Activated T-cell treated with anti-CD3 and anti-CD28 coated beads, Interleukin-2, amount 50 U/mL, for 4 hours (primary cell): ENCODE measurements around the gene KANK2. TPM values are rescaled to one million over a fixed set of nuclear protein-coding genes. Genes with fewer than 3 reads are reported as not detected.
"Not testable (repeated sequence)": the region's sequence is repeated elsewhere in the genome, so short reads cannot be mapped to it uniquely, and the experiment has no call there.

Source experiments
- ATAC-seq, 2 donors: fragments of 200-7000 bp; cut with Tn5 transposase; one replicate each; pipeline ENCODE4 v1.10.0; 2021
- DNase-seq: peaks from one replicate; pipeline ENCODE4 v3.0.0-alpha.2; 2020
- H3K27me3 Mint-ChIP-seq: one replicate; pipeline ENCODE4 v1.8.0; 2021; ENCODE audit warnings: low read depth, mixed read lengths
- H3K36me3 Mint-ChIP-seq: one replicate; pipeline ENCODE4 v1.8.0; 2022; ENCODE audit warnings: mixed read lengths; ENCODE audit not compliant: insufficient read depth
- H3K4me1 Mint-ChIP-seq: one replicate; pipeline ENCODE4 v1.8.0; 2021; ENCODE audit warnings: low read depth, mixed read lengths
- H3K4me3 Mint-ChIP-seq: one replicate; pipeline ENCODE4 v1.8.0; 2021; ENCODE audit warnings: mild to moderate bottlenecking, moderate library complexity, mixed read lengths
- H3K9me3 Mint-ChIP-seq: one replicate; pipeline ENCODE4 v1.8.0; 2021; ENCODE audit warnings: mixed read lengths
- total RNA-seq, 3 donors: library from RNA; stranded (reverse); gene quantifications; one replicate each; pipeline ENCODE4 v1.2.1, GENCODE V29; 2021

The KANK2 gene
- total RNA-seq, 3 donors from 2014 or later = 0.58 to 0.96 (median 0.92) TPM

- ATAC-seq (no peak), DNase-seq (no peak)
- Mint-ChIP-seq H3K27me3 (peaks cover 2% of the 10 kb centered on the region), H3K4me1 (peaks cover 8% of the 10 kb centered on the region), H3K4me3 (no peak overlapping the region), H3K9me3 (no peaks in the 10 kb centered on the region), H3K36me3 (no peaks in the 10 kb centered on the region)
Measured at GRCh38 chr19:11179716-11180297, 17.5 kb downstream of the KANK2 start.

- H3K4me3 Mint-ChIP-seq, H3K36me3 Mint-ChIP-seq, DNase-seq, H3K27me3 Mint-ChIP-seq, H3K4me1 Mint-ChIP-seq, ATAC-seq, H3K9me3 Mint-ChIP-seq: not testable (repeated sequence)
Measured at GRCh38 chr19:11179145-11179465, 18.2 kb downstream of the KANK2 start.

- no peaks in the 10 kb centered on the region for H3K36me3 Mint-ChIP-seq
- H3K4me1 Mint-ChIP-seq = peaks cover 8% of the 10 kb centered on the region
- H3K27me3 Mint-ChIP-seq = peaks cover 2% of the 10 kb centered on the region
- no peak for DNase-seq
- no peaks in the 10 kb centered on the region for H3K9me3 Mint-ChIP-seq
- ATAC-seq = no peak
- no peak overlapping the region for H3K4me3 Mint-ChIP-seq
Measured at GRCh38 chr19:11177592-11177991, 19.8 kb downstream of the KANK2 start.

- H3K27me3 Mint-ChIP-seq = peaks cover 2% of the 10 kb centered on the region
- peaks cover 8% of the 10 kb centered on the region for H3K4me1 Mint-ChIP-seq
- no peaks in the 10 kb centered on the region for H3K36me3 Mint-ChIP-seq
- H3K4me3 Mint-ChIP-seq = no peak overlapping the region
- no peaks in the 10 kb centered on the region for H3K9me3 Mint-ChIP-seq
- ATAC-seq = no peak
- DNase-seq = no peak
Measured at GRCh38 chr19:11176466-11177193, 20.7 kb downstream of the KANK2 start.

GRCh38 chr19:11175920-11176319 lies 21.4 kb downstream of the KANK2 start:
- H3K4me1 Mint-ChIP-seq = peaks cover 8% of the 10 kb centered on the region
- DNase-seq = no peak

GRCh38 chr19:11174336-11174735 lies 23.0 kb downstream of the KANK2 start:
- no peak for DNase-seq
- Mint-ChIP-seq H3K4me3 (no peak overlapping the region), H3K27me3 (peaks cover 2% of the 10 kb centered on the region), H3K36me3 (no peaks in the 10 kb centered on the region), H3K4me1 (no peaks in the 10 kb centered on the region), H3K9me3 (no peaks in the 10 kb centered on the region)
- no peak for ATAC-seq

More at GRCh38 chr19:11175920-11176319, 21.4 kb downstream of the KANK2 start:
- Mint-ChIP-seq H3K27me3 (peaks cover 2% of the 10 kb centered on the region), H3K4me3 (no peak overlapping the region), H3K9me3 (no peaks in the 10 kb centered on the region), H3K36me3 (no peaks in the 10 kb centered on the region)
- no peak for ATAC-seq

GRCh38 chr19:11173516-11174155 lies 23.7 kb downstream of the KANK2 start:
- Mint-ChIP-seq H3K27me3 (peaks cover 2% of the 10 kb centered on the region), H3K36me3 (no peaks in the 10 kb centered on the region), H3K9me3 (no peaks in the 10 kb centered on the region), H3K4me1 (no peaks in the 10 kb centered on the region), H3K4me3 (no peak overlapping the region)
- ATAC-seq = no peak
- DNase-seq = no peak

- Mint-ChIP-seq H3K4me1 (no peaks in the 10 kb centered on the region), H3K9me3 (no peaks in the 10 kb centered on the region), H3K36me3 (no peaks in the 10 kb centered on the region), H3K4me3 (no peak overlapping the region), H3K27me3 (no peaks in the 10 kb centered on the region)
- DNase-seq (no peak), ATAC-seq (no peak)
Measured at GRCh38 chr19:11172576-11172975, 24.8 kb downstream of the KANK2 start.

GRCh38 chr19:11171144-11171543 lies 26.2 kb downstream of the KANK2 start:
- ATAC-seq (no peak), DNase-seq (no peak)
- no peaks in the 10 kb centered on the region for H3K4me1 Mint-ChIP-seq
- H3K27me3 Mint-ChIP-seq = no peaks in the 10 kb centered on the region
- H3K36me3 Mint-ChIP-seq = no peaks in the 10 kb centered on the region
- H3K4me3 Mint-ChIP-seq = no peak overlapping the region
- H3K9me3 Mint-ChIP-seq = no peaks in the 10 kb centered on the region

GRCh38 chr19:11169896-11170678 lies 27.3 kb downstream of the KANK2 start:
- ATAC-seq (no peak), DNase-seq (no peak)
- H3K27me3 Mint-ChIP-seq = no peaks in the 10 kb centered on the region
- no peaks in the 10 kb centered on the region for H3K36me3 Mint-ChIP-seq
- H3K4me3 Mint-ChIP-seq = no peak overlapping the region
- no peaks in the 10 kb centered on the region for H3K4me1 Mint-ChIP-seq
- H3K9me3 Mint-ChIP-seq = no peaks in the 10 kb centered on the region

GRCh38 chr19:11168568-11168967 lies 28.8 kb downstream of the KANK2 start:
- ATAC-seq (no peak), DNase-seq (no peak)
- Mint-ChIP-seq H3K4me1 (no peaks in the 10 kb centered on the region), H3K36me3 (no peaks in the 10 kb centered on the region), H3K9me3 (no peaks in the 10 kb centered on the region), H3K4me3 (no peak overlapping the region), H3K27me3 (no peaks in the 10 kb centered on the region)

- DNase-seq (no peak), ATAC-seq (no peak)
- H3K36me3 Mint-ChIP-seq = no peaks in the 10 kb centered on the region
- H3K4me3 Mint-ChIP-seq = no peak overlapping the region
- H3K4me1 Mint-ChIP-seq = no peaks in the 10 kb centered on the region
- H3K27me3 Mint-ChIP-seq = no peaks in the 10 kb centered on the region
- no peaks in the 10 kb centered on the region for H3K9me3 Mint-ChIP-seq
Measured at GRCh38 chr19:11166281-11167142, 30.8 kb downstream of the KANK2 start.

- ATAC-seq = no peak
- no peaks in the 10 kb centered on the region for H3K36me3 Mint-ChIP-seq
Measured at GRCh38 chr19:11165486-11166030, 31.8 kb downstream of the KANK2 start.

More at GRCh38 chr19:11165486-11166030, 31.8 kb downstream of the KANK2 start:
- no peak for DNase-seq
- H3K9me3 Mint-ChIP-seq = no peaks in the 10 kb centered on the region
- H3K27me3 Mint-ChIP-seq = no peaks in the 10 kb centered on the region
- no peak overlapping the region for H3K4me3 Mint-ChIP-seq
- H3K4me1 Mint-ChIP-seq = no peaks in the 10 kb centered on the region
